Mucosa of rectum (tissue), 2 donors: ENCODE measurements around the gene TMEM9.

Experiments
- H3K27ac ChIP-seq, 2 donors: one replicate each; pipeline ENCODE4 v1.7.0; 2013; ENCODE audit warnings: inconsistent platforms in 2 of 2, low read depth in 2 of 2, low read length in 2 of 2
- H3K27me3 ChIP-seq, 2 donors: one replicate each; pipeline ENCODE4 v1.7.0; 2013; ENCODE audit warnings: low read length in 2 of 2; ENCODE audit not compliant: control insufficient read depth in 2 of 2, insufficient read depth in 2 of 2
- H3K36me3 ChIP-seq, 2 donors: one replicate each; pipeline ENCODE4 v1.7.0; 2013; ENCODE audit warnings: low read length in 2 of 2; ENCODE audit not compliant: control insufficient read depth in 2 of 2, insufficient read depth in 2 of 2
- H3K4me1 ChIP-seq, 2 donors: one replicate each; pipeline ENCODE4 v1.7.0; 2013; ENCODE audit warnings: low read length in 2 of 2, mild to moderate bottlenecking in 1 of 2; ENCODE audit not compliant: control insufficient read depth in 2 of 2, insufficient read depth in 2 of 2
- H3K4me3 ChIP-seq, 2 donors: one replicate each; pipeline ENCODE4 v1.7.0; 2013; ENCODE audit warnings: low read length in 2 of 2
- H3K9ac ChIP-seq, 2 donors: one replicate each; pipeline ENCODE4 v1.7.0; 2013; ENCODE audit warnings: low read length in 2 of 2, low read depth in 1 of 2, mild to moderate bottlenecking in 1 of 2
- H3K9me3 ChIP-seq, 2 donors: one replicate each; pipeline ENCODE4 v1.7.0; 2013; ENCODE audit warnings: low read length in 2 of 2; ENCODE audit not compliant: control insufficient read depth in 2 of 2
- donor health status: healthy.
- donor health status: Normal muscosa, but diverticular disease.

Gene TMEM9

DNA sequence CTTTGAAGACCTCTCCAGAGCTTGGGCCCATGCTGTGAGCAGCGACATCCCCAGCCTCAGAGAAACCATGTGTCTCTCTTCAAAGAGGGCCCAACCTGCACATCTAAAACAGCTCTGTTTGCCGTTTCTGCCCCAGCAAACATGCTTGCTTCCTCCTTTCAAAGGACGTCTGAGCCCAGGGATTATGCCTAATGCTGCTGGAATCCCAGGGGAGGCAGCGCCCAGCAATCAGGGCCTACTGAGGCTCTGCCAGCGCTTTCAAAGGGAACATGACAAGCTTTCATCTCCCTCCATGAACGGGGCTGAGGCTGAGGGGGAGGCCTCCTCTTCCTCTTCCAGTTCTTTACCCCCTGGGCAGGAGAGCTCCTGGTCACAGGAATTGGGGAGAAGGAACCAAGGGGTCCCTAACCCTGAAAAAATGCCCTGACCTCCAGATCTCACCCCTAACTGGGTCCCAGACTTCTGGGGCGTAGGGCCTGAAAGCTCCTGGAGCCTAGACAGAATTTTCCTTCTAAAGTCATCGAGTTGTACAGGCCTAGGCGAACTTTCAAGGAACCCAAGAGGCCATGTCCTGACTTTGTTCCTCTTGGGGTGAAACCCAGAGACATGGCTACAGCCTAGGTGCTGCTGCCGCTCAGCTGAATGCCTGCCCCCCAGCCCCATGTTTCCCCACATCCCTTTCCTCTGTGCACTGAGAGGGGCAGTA is 13.9 kb downstream of the TMEM9 start:
- peaks cover 33 to 35% of the 10 kb centered on the region in 2 donors for H3K36me3 ChIP-seq
- H3K9ac ChIP-seq = no peak overlapping the region
- no peak overlapping the region for H3K27ac ChIP-seq
- no peaks in the 10 kb centered on the region for H3K9me3 ChIP-seq
- H3K4me3 ChIP-seq = no peak overlapping the region
- no peaks in the 10 kb centered on the region for H3K27me3 ChIP-seq
- H3K4me1 ChIP-seq = peaks cover 2 to 4% of the 10 kb centered on the region in 2 donors

GRCh38 chr1:201139756-201140155 is 14.5 kb downstream of the TMEM9 start:
- Histone ChIP-seq H3K27me3 (no peaks in the 10 kb centered on the region), H3K36me3 (peaks cover 29 to 35% of the 10 kb centered on the region in 2 donors), H3K4me1 (peaks cover 2 to 4% of the 10 kb centered on the region in 2 donors), H3K9ac (no peak overlapping the region), H3K27ac (no peak overlapping the region), H3K4me3 (no peak overlapping the region), H3K9me3 (no peaks in the 10 kb centered on the region)

DNA sequence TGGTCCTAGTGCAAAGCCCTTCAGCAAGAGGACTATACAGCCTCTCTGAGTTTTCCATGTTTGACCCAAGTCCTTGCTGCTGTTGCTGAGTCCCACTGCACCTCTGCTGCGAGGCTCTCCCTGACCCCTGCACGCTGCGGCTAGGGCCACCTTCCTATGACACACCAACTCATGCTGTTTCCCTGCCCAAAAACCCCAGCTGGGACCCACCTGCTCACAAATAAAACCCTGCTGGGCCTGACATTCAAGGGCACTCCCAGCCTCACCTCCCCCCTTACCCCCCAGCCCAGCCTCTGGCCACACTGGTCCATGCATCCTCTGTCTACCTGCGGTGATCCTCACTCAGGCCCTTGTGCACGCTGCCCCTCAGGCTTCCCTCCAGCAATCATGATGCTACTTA is 15.0 kb downstream of the TMEM9 start:
- Histone ChIP-seq H3K9me3 (no peaks in the 10 kb centered on the region), H3K9ac (no peak overlapping the region), H3K4me3 (no peak overlapping the region), H3K36me3 (peaks cover 24 to 30% of the 10 kb centered on the region in 2 donors), H3K27me3 (no peaks in the 10 kb centered on the region), H3K4me1 (peaks cover 2 to 4% of the 10 kb centered on the region in 2 donors), H3K27ac (no peak overlapping the region)

GRCh38 chr1:201138311-201138840 is 15.9 kb downstream of the TMEM9 start:
- H3K36me3 ChIP-seq = peaks cover 17 to 21% of the 10 kb centered on the region in 2 donors
- H3K4me1 ChIP-seq = peaks cover 2 to 4% of the 10 kb centered on the region in 2 donors
- H3K27me3 ChIP-seq = no peaks in the 10 kb centered on the region
- H3K9ac ChIP-seq = no peak overlapping the region
- peak overlapping the region in 1 of 2 donors; percentile 5 for H3K27ac ChIP-seq
- no peak overlapping the region for H3K4me3 ChIP-seq
- H3K9me3 ChIP-seq = no peaks in the 10 kb centered on the region

DNA sequence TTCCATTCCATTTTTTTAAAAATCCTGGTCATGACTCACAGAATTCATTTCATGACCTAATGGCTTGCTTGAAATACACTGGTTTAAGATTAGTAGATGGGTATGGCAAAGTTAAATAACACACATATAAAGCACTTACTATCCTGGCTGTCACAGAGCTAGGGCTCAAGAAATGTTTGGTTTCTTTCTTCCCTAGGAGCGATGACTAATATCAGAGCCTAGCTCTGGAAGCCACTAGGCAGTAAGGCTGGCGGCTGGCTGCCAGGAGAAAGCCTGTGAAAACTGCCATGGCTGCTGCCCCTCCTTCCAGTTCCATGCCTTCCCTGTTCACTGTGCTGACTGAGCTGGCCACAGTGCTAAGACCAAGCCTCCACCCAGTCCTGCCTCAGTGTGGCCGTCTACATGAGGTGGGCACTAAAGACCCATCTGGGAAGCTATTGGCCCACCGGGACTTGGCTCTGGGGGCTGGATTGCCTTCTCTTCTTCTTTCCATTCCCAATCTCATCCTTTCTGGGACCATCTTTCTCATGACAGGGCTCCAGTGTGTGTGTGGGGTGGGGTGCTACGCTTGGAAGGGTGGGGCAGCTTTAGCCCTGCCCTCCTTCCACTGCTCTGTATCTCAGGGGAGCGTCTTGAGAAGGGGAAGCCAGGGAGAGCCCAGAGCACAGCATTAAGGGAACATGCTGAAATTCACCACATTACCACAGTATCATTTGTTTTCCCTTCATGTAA is 16.5 kb downstream of the TMEM9 start:
- Histone ChIP-seq H3K27me3 (no peaks in the 10 kb centered on the region), H3K4me3 (no peak overlapping the region), H3K9me3 (no peaks in the 10 kb centered on the region), H3K9ac (no peak overlapping the region), H3K36me3 (peaks cover 14 to 16% of the 10 kb centered on the region in 2 donors), H3K4me1 (peaks cover 2 to 4% of the 10 kb centered on the region in 2 donors), H3K27ac (peak overlapping the region in 1 of 2 donors; percentile 5)

GRCh38 chr1:201137024-201137392 is 17.3 kb downstream of the TMEM9 start:
- H3K9ac ChIP-seq = no peak overlapping the region
- no peaks in the 10 kb centered on the region for H3K9me3 ChIP-seq
- no peak overlapping the region for H3K4me3 ChIP-seq
- peaks cover 10 to 13% of the 10 kb centered on the region in 2 donors for H3K36me3 ChIP-seq
- peaks cover 2 to 4% of the 10 kb centered on the region in 2 donors for H3K4me1 ChIP-seq
- no peak overlapping the region for H3K27ac ChIP-seq
- no peaks in the 10 kb centered on the region for H3K27me3 ChIP-seq

- H3K36me3 ChIP-seq = peaks cover 9 to 10% of the 10 kb centered on the region in 2 donors
- H3K4me3 ChIP-seq = no peak overlapping the region
- H3K9ac ChIP-seq = no peak overlapping the region
- no peak overlapping the region for H3K27ac ChIP-seq
- H3K4me1 ChIP-seq = peaks cover under 1 to 4% of the 10 kb centered on the region in 2 donors
- H3K9me3 ChIP-seq = no peaks in the 10 kb centered on the region
- H3K27me3 ChIP-seq = no peaks in the 10 kb centered on the region
Observed at GRCh38 chr1:201136355-201137023, 17.8 kb downstream of the TMEM9 start.

DNA sequence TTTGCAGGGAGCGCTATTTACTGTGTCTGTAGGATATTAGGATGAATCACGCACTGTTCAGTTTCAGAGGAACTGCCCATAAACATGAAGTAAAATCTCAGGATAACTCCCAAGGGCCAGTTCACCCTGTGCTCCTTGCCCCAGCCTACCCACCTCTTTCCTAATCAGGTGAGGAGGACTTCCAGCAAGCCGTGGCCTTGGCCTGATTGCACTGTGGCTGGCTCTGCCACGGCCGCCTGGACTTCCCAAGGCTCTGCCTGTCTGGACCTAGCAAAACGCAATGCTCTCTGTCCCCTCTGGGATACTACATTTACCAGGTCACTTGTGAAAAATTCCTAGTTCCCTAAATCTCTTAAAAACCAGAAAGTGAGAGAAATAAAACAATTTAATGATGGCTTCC is 19.9 kb downstream of the TMEM9 start:
- H3K27ac ChIP-seq = no peak overlapping the region
- no peak overlapping the region for H3K4me3 ChIP-seq
- peaks cover 7 to 9% of the 10 kb centered on the region in 2 donors for H3K36me3 ChIP-seq
- no peaks in the 10 kb centered on the region for H3K27me3 ChIP-seq
- H3K9ac ChIP-seq = no peak overlapping the region
- peaks cover 0 to 4% of the 10 kb centered on the region in 2 donors for H3K4me1 ChIP-seq
- no peaks in the 10 kb centered on the region for H3K9me3 ChIP-seq

GRCh38 chr1:201131398-201131797 is 22.9 kb downstream of the TMEM9 start:
- no peak overlapping the region for H3K27ac ChIP-seq
- H3K27me3 ChIP-seq = no peaks in the 10 kb centered on the region
- no peak overlapping the region for H3K9ac ChIP-seq
- H3K4me1 ChIP-seq = peaks cover 0 to 5% of the 10 kb centered on the region in 2 donors
- no peak overlapping the region for H3K4me3 ChIP-seq
- H3K36me3 ChIP-seq = peaks cover 4 to 6% of the 10 kb centered on the region in 2 donors
- H3K9me3 ChIP-seq = no peaks in the 10 kb centered on the region

DNA sequence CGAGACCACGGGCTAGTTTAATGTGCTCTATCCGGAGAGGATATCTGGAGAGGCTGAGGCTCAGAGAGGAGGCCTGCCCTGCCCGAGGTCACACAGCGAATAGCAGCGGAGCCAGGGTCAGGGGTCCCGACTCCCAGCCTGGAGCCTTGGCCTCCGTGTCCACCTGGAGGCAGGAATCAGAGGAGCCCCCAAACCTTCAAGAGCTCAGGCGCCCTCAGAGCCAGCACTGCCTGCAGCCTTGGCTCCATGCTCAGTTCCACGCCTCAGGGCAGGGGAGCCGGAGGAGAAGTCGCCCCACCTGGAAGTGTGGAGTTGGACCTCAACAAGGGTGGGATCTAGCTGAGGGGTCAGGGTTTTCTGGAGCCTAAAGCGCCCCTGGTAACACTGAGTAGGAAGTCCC is 25.3 kb downstream of the TMEM9 start:
- Histone ChIP-seq H3K9ac (no peak overlapping the region), H3K4me1 (peaks cover 0 to 5% of the 10 kb centered on the region in 2 donors), H3K9me3 (no peaks in the 10 kb centered on the region), H3K4me3 (no peak overlapping the region), H3K36me3 (no peaks in the 10 kb centered on the region), H3K27ac (no peak overlapping the region), H3K27me3 (no peaks in the 10 kb centered on the region)
